ENCODE data around the gene DUOX2. TPM values are rescaled to one million over a fixed set of nuclear protein-coding genes. Genes with fewer than 3 reads are reported as not detected.

Gene DUOX2
- total RNA-seq, 1 donor from 2014 or later: not detected

GRCh38 chr15:45156744-45157455 is 42.9 kb upstream of the DUOX2 start:
- Mint-ChIP-seq H3K27me3 (ENCODE audit: unreplicated experiment) (no peaks in the 10 kb centered on the region), H3K27ac (ENCODE audit: unreplicated experiment) (no peak overlapping the region), H3K4me3 (ENCODE audit: unreplicated experiment) (no peak overlapping the region), H3K9me3 (ENCODE audit: unreplicated experiment) (no peaks in the 10 kb centered on the region), H3K36me3 (ENCODE audit: unreplicated experiment) (peaks cover 7% of the 10 kb centered on the region), H3K4me1 (ENCODE audit: unreplicated experiment) (peaks cover 2% of the 10 kb centered on the region)
- DNase-seq (ENCODE audit: extremely low spot score, unreplicated experiment): no peak
- no peak for TF ChIP-seq CTCF (IDR thresholded peaks at IDR 0.05)

- DNase-seq (ENCODE audit: extremely low spot score, unreplicated experiment): no peak
- Mint-ChIP-seq H3K27ac (ENCODE audit: unreplicated experiment) (no peak overlapping the region), H3K36me3 (ENCODE audit: unreplicated experiment) (peaks cover 7% of the 10 kb centered on the region), H3K4me3 (ENCODE audit: unreplicated experiment) (no peak overlapping the region), H3K9me3 (ENCODE audit: unreplicated experiment) (no peaks in the 10 kb centered on the region), H3K4me1 (ENCODE audit: unreplicated experiment) (peaks cover 2% of the 10 kb centered on the region), H3K27me3 (ENCODE audit: unreplicated experiment) (no peaks in the 10 kb centered on the region)
- TF ChIP-seq CTCF (IDR thresholded peaks at IDR 0.05): no peak
These were observed 41.8 kb upstream of the DUOX2 start for GRCh38 chr15:45155739-45156138.

GRCh38 chr15:45151998-45152828 is 38.2 kb upstream of the DUOX2 start:
- no peak for DNase-seq (ENCODE audit: extremely low spot score, unreplicated experiment)
- H3K27ac Mint-ChIP-seq (ENCODE audit: unreplicated experiment): no peak overlapping the region
- no peak for TF ChIP-seq CTCF (IDR thresholded peaks at IDR 0.05)
- no peaks in the 10 kb centered on the region for H3K4me1 Mint-ChIP-seq (ENCODE audit: unreplicated experiment)
- no peaks in the 10 kb centered on the region for H3K9me3 Mint-ChIP-seq (ENCODE audit: unreplicated experiment)
- peaks cover 7% of the 10 kb centered on the region for H3K36me3 Mint-ChIP-seq (ENCODE audit: unreplicated experiment)
- H3K4me3 Mint-ChIP-seq (ENCODE audit: unreplicated experiment): no peak overlapping the region
- H3K27me3 Mint-ChIP-seq (ENCODE audit: unreplicated experiment): no peaks in the 10 kb centered on the region

- TF ChIP-seq CTCF (IDR thresholded peaks at IDR 0.05): no peak
- H3K4me1 Mint-ChIP-seq (ENCODE audit: unreplicated experiment): no peaks in the 10 kb centered on the region
- H3K27me3 Mint-ChIP-seq (ENCODE audit: unreplicated experiment): peaks cover 5% of the 10 kb centered on the region
- no peaks in the 10 kb centered on the region for H3K9me3 Mint-ChIP-seq (ENCODE audit: unreplicated experiment)
- DNase-seq (ENCODE audit: extremely low spot score, unreplicated experiment): no peak
- H3K27ac Mint-ChIP-seq (ENCODE audit: unreplicated experiment): no peak overlapping the region
- H3K36me3 Mint-ChIP-seq (ENCODE audit: unreplicated experiment): peaks cover 7% of the 10 kb centered on the region
- H3K4me3 Mint-ChIP-seq (ENCODE audit: unreplicated experiment): no peak overlapping the region
These were observed 37.0 kb upstream of the DUOX2 start for GRCh38 chr15:45150997-45151396.

GRCh38 chr15:45150481-45150880 is 36.5 kb upstream of the DUOX2 start:
- Mint-ChIP-seq H3K27me3 (ENCODE audit: unreplicated experiment) (peaks cover 8% of the 10 kb centered on the region), H3K27ac (ENCODE audit: unreplicated experiment) (no peak overlapping the region), H3K9me3 (ENCODE audit: unreplicated experiment) (no peaks in the 10 kb centered on the region), H3K36me3 (ENCODE audit: unreplicated experiment) (peaks cover 7% of the 10 kb centered on the region), H3K4me3 (ENCODE audit: unreplicated experiment) (no peak overlapping the region), H3K4me1 (ENCODE audit: unreplicated experiment) (no peaks in the 10 kb centered on the region)
- DNase-seq (ENCODE audit: extremely low spot score, unreplicated experiment): no peak
- no peak for TF ChIP-seq CTCF (IDR thresholded peaks at IDR 0.05)

Measured in osteocyte (in vitro differentiated cells).